ENCODE measurements around the gene ASAP2. TPM values are rescaled to one million over a fixed set of nuclear protein-coding genes. Genes with fewer than 3 reads are reported as not detected.

ASAP2 gene
- total RNA-seq, 1 experiment from 2014 or later, result 14.3 TPM

DNA sequence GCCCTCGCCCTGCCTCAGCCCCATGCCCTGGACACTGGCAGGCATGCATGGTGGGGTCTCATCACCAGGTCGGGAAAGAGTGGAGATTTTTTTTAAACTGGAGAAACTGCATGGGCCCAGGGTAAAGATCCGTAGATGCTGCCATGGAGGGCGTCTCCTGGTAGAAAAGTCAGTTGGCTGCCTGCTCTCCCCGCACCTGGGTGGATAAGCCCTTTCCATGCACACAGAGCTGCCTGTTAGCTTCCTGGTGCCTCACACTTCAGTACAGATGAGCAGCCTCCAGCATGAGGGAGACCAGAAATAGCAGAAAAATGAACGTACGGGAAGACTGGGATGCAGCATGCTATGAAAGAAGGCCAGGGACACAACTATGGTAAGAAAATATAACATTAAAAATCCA lies 92.0 kb downstream of the ASAP2 start (continued):
- TF ChIP-seq, protein P1, sequence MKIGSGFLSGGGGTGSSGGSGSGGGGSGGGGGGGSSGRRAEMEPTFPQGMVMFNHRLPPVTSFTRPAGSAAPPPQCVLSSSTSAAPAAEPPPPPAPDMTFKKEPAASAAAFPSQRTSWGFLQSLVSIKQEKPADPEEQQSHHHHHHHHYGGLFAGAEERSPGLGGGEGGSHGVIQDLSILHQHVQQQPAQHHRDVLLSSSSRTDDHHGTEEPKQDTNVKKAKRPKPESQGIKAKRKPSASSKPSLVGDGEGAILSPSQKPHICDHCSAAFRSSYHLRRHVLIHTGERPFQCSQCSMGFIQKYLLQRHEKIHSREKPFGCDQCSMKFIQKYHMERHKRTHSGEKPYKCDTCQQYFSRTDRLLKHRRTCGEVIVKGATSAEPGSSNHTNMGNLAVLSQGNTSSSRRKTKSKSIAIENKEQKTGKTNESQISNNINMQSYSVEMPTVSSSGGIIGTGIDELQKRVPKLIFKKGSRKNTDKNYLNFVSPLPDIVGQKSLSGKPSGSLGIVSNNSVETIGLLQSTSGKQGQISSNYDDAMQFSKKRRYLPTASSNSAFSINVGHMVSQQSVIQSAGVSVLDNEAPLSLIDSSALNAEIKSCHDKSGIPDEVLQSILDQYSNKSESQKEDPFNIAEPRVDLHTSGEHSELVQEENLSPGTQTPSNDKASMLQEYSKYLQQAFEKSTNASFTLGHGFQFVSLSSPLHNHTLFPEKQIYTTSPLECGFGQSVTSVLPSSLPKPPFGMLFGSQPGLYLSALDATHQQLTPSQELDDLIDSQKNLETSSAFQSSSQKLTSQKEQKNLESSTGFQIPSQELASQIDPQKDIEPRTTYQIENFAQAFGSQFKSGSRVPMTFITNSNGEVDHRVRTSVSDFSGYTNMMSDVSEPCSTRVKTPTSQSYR (CRISPR knock-in tag; IDR thresholded peaks at IDR 0.05), result no peak
- no peak for TF ChIP-seq EMX1 (CRISPR knock-in tag; IDR thresholded peaks at IDR 0.05)
- TF ChIP-seq JAZF1 (CRISPR knock-in tag; IDR thresholded peaks at IDR 0.05), result no peak
- TF ChIP-seq ZNF317 (CRISPR knock-in tag; IDR thresholded peaks at IDR 0.05; ENCODE audit: borderline replicate concordance, low read depth), result no peak
- TF ChIP-seq, protein P2, sequence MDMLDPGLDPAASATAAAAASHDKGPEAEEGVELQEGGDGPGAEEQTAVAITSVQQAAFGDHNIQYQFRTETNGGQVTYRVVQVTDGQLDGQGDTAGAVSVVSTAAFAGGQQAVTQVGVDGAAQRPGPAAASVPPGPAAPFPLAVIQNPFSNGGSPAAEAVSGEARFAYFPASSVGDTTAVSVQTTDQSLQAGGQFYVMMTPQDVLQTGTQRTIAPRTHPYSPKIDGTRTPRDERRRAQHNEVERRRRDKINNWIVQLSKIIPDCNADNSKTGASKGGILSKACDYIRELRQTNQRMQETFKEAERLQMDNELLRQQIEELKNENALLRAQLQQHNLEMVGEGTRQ (CRISPR knock-in tag; IDR thresholded peaks at IDR 0.05), result no peak
- TF ChIP-seq TEAD4 (CRISPR knock-in tag; IDR thresholded peaks at IDR 0.05), result no peak
- TF ChIP-seq HMGA2 (CRISPR knock-in tag; IDR thresholded peaks at IDR 0.05), result no peak
- no peak for TF ChIP-seq TP53 (CRISPR knock-in tag; IDR thresholded peaks at IDR 0.05)
- TF ChIP-seq GABPB1 (CRISPR knock-in tag; IDR thresholded peaks at IDR 0.05), result no peak
- TF ChIP-seq NFE2L1 (CRISPR knock-in tag; IDR thresholded peaks at IDR 0.05), result no peak

DNA sequence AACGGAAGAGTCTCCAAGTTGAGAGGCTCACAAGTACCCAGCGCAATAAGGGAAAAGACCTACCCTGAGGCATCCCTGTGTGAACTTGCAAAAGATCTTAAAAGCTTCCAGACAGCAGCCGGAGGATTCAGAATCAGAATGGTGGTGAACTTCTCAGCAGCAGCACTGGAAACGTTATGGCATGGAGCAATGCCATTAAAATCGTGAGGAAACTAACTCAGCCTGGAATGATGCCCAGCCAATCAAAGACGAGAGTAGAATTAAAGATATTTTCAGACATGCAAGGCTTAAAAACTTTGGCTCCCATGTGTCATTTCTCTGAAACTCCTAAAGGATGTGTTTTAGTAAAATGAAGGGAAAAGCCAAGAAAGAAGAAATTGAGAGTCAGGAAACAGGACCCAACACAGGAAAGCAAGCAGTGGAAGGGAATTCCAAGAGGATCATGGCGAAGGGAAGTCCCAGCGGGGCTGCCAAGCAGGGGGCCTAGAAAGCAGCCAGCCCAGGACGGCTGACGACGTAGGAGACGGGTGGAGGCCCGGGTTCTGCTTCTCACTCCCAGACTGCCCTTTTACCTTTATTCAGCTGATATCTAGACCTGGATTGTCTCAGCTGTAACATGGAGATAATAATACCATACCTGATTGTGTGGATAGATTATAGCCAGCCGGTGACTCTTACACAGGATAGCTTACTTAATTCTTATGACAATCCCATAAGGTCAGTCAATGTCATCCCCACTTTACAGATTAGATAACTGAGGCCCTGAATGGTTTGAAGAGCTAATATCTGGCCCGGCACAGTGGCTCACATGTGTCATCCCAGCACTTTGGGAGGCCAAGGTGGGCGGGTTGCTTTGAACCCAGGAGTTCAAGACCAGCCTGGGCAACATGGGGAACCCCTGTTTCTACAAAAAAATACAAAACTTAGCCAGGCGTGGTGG lies 92.8 kb downstream of the ASAP2 start:
- H3K4me3 Mint-ChIP-seq, result no peak overlapping the region
- ChIA-PET CTCF (interaction anchor here (1.0 to 1.6 kb wide), 3 partner anchors 54 to 157 kb away, joined by 3 to 9 read pairs (median 3); no protein-coding TSS in a partner anchor), POLR2A (no interaction called here)
- TF ChIP-seq ZNF423 (CRISPR knock-in tag; IDR thresholded peaks at IDR 0.05) (peak; percentile 65; the same call in 1 of the 2 replicates), EMX1 (CRISPR knock-in tag; IDR thresholded peaks at IDR 0.05) (no peak)
- H3K36me3 Mint-ChIP-seq, result no peaks in the 10 kb centered on the region
- ATAC-seq (peak; percentile 43; the same call in 1 of the 2 replicates), DNase-seq (ENCODE audit: low spot score) (no peak)
- H3K9me3 Mint-ChIP-seq, result no peaks in the 10 kb centered on the region
- H3K4me1 Mint-ChIP-seq, result peaks cover 9% of the 10 kb centered on the region
- H3K27me3 Mint-ChIP-seq (ENCODE audit: low read depth), result no peaks in the 10 kb centered on the region
- H3K27ac Mint-ChIP-seq, result peak overlapping the region; percentile 71; the same call in 1 of the 2 replicates

DNA sequence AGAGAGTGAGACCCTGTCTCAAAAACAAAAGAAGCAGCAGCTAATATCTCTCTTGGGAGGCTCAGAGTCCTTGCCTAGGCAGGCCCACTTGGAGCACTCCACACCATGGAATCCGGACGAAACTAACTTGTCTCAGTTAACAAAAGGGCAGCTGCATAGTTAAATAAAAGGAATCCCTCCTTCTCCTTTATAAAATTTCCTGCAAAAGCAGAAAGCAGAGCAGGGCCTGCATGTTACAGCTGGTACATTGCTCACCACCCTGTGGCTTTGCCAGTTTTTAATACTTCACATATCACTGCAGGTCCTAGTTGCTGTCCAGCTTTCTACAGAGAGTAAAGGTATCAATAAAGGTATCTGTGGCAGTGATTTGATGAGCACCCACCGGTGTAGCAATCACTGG lies 93.6 kb downstream of the ASAP2 start:
- CTCF ChIA-PET, result interaction anchor here (1.0 to 1.6 kb wide), 3 partner anchors 55 to 158 kb away, joined by 3 to 9 read pairs (median 3); no protein-coding TSS in a partner anchor
- Mint-ChIP-seq H3K4me1 (peaks cover 9% of the 10 kb centered on the region), H3K27me3 (ENCODE audit: low read depth) (no peaks in the 10 kb centered on the region), H3K4me3 (no peak overlapping the region), H3K36me3 (no peaks in the 10 kb centered on the region), H3K9me3 (no peaks in the 10 kb centered on the region), H3K27ac (peak overlapping the region; percentile 57; the same call in 1 of the 2 replicates)
- DNase-seq (ENCODE audit: low spot score), result no peak
- ATAC-seq, result no peak
- POLR2A ChIA-PET, result no interaction called here
- TF ChIP-seq ZNF416 (CRISPR knock-in tag; IDR thresholded peaks at IDR 0.05), result no peak
- TF ChIP-seq, protein P3, sequence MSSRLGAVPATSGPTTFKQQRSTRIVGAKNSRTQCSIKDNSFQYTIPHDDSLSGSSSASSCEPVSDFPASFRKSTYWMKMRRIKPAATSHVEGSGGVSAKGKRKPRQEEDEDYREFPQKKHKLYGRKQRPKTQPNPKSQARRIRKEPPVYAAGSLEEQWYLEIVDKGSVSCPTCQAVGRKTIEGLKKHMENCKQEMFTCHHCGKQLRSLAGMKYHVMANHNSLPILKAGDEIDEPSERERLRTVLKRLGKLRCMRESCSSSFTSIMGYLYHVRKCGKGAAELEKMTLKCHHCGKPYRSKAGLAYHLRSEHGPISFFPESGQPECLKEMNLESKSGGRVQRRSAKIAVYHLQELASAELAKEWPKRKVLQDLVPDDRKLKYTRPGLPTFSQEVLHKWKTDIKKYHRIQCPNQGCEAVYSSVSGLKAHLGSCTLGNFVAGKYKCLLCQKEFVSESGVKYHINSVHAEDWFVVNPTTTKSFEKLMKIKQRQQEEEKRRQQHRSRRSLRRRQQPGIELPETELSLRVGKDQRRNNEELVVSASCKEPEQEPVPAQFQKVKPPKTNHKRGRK (CRISPR knock-in tag; IDR thresholded peaks at IDR 0.05; ENCODE audit: borderline replicate concordance), result no peak
- no peak for TF ChIP-seq ATF1 (CRISPR knock-in tag; IDR thresholded peaks at IDR 0.05)
- no peak for TF ChIP-seq SOX15 (CRISPR knock-in tag; IDR thresholded peaks at IDR 0.05)
- TF ChIP-seq ZNF396 (CRISPR knock-in tag; IDR thresholded peaks at IDR 0.05; ENCODE audit: borderline replicate concordance), result no peak
- no peak for TF ChIP-seq ZNF263 (CRISPR knock-in tag; IDR thresholded peaks at IDR 0.05; ENCODE audit: low read depth)
- TF ChIP-seq ELF4 (CRISPR knock-in tag; IDR thresholded peaks at IDR 0.05; ENCODE audit: low read depth), result no peak
- TF ChIP-seq, protein P1 (CRISPR knock-in tag; IDR thresholded peaks at IDR 0.05), result no peak
- TF ChIP-seq, protein P4, sequence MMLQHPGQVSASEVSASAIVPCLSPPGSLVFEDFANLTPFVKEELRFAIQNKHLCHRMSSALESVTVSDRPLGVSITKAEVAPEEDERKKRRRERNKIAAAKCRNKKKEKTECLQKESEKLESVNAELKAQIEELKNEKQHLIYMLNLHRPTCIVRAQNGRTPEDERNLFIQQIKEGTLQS (CRISPR knock-in tag; conservative IDR thresholded peaks at IDR 0.05), result no peak
- TF ChIP-seq NFYB (CRISPR knock-in tag; conservative IDR thresholded peaks at IDR 0.05; ENCODE audit: low read depth), result no peak
- no peak for TF ChIP-seq MYBL2 (CRISPR knock-in tag; IDR thresholded peaks at IDR 0.05)

Data from WTC11 (cell line).